HEK293 (cell line): ENCODE results near the gene DNAJC4.

ENCODE experiments used
- ATF2 ChIP-seq: fragments of 450-650 bp; formaldehyde crosslinking; IDR thresholded peaks from 2 replicates; pipeline ENCODE4 v1.5.1; 2016; ENCODE audit warnings: missing biosample characterization, missing genetic modification characterization, low read depth
- FEZF1 ChIP-seq: fragments of 450-650 bp; formaldehyde crosslinking; IDR thresholded peaks from 2 replicates; pipeline ENCODE4 v1.5.1; 2016; ENCODE audit warnings: missing biosample characterization, missing genetic modification characterization
- GLI4 ChIP-seq: fragments of 450-650 bp; formaldehyde crosslinking; IDR thresholded peaks from 2 replicates; pipeline ENCODE4 v1.5.1; 2016; ENCODE audit warnings: missing biosample characterization, missing genetic modification characterization
- GLIS1 ChIP-seq: fragments of 450-650 bp; formaldehyde crosslinking; IDR thresholded peaks from 2 replicates; pipeline ENCODE4 v1.5.1; 2016; ENCODE audit warnings: missing biosample characterization, missing genetic modification characterization
- GLIS2 ChIP-seq: fragments of 450-650 bp; formaldehyde crosslinking; IDR thresholded peaks from 2 replicates; pipeline ENCODE4 v1.5.1; 2016; ENCODE audit warnings: missing biosample characterization, missing genetic modification characterization
- KLF10 ChIP-seq: fragments of 450-650 bp; IDR thresholded peaks from 2 replicates; pipeline ENCODE4 v1.5.1; 2018; ENCODE audit warnings: missing biosample characterization, mild to moderate bottlenecking, missing genetic modification characterization
- KLF9 ChIP-seq: fragments of 450-650 bp; formaldehyde crosslinking; IDR thresholded peaks from 2 replicates; pipeline ENCODE4 v1.5.1; 2016; ENCODE audit warnings: missing biosample characterization, missing genetic modification characterization, low read depth
- MYNN ChIP-seq: fragments of 450-650 bp; formaldehyde crosslinking; IDR thresholded peaks from 2 replicates; pipeline ENCODE4 v1.5.1; 2016; ENCODE audit warnings: missing biosample characterization, missing genetic modification characterization, borderline replicate concordance
- OVOL3 ChIP-seq: fragments of 450-650 bp; formaldehyde crosslinking; IDR thresholded peaks from 2 replicates; pipeline ENCODE4 v1.5.1; 2016; ENCODE audit warnings: missing biosample characterization, missing genetic modification characterization
- PBX3 ChIP-seq: sonication (generic); formaldehyde crosslinking; IDR thresholded peaks from 2 replicates; pipeline ENCODE4 v1.8.1; 2022; ENCODE audit warnings: mild to moderate bottlenecking, moderate library complexity, missing genetic modification reagents
- PRDM1 ChIP-seq: fragments of 450-650 bp; formaldehyde crosslinking; IDR thresholded peaks from 2 replicates; pipeline ENCODE4; 2016; ENCODE audit warnings: missing biosample characterization, missing genetic modification characterization
- PRDM10 ChIP-seq: fragments of 450-650 bp; formaldehyde crosslinking; IDR thresholded peaks from 2 replicates; pipeline ENCODE4 v1.5.1; 2016; ENCODE audit warnings: missing biosample characterization, missing genetic modification characterization
- SALL2 ChIP-seq: fragments of 450-650 bp; formaldehyde crosslinking; IDR thresholded peaks from 2 replicates; pipeline ENCODE4 v1.5.0; 2017; ENCODE audit warnings: missing biosample characterization, mild to moderate bottlenecking, missing genetic modification characterization, borderline replicate concordance
- SCRT2 ChIP-seq: fragments of 450-650 bp; formaldehyde crosslinking; IDR thresholded peaks from 2 replicates; pipeline ENCODE4 v1.5.1; 2016; ENCODE audit warnings: missing biosample characterization, missing genetic modification characterization
- SP2 ChIP-seq: fragments of 450-650 bp; formaldehyde crosslinking; IDR thresholded peaks from 2 replicates; pipeline ENCODE4 v1.5.1; 2016; ENCODE audit warnings: missing biosample characterization, missing genetic modification characterization
- ZBTB6 ChIP-seq: fragments of 450-650 bp; formaldehyde crosslinking; IDR thresholded peaks from 2 replicates; pipeline ENCODE4 v1.5.1; 2017; ENCODE audit warnings: missing biosample characterization, missing genetic modification characterization
- ZEB2 ChIP-seq: fragments of 450-650 bp; formaldehyde crosslinking; IDR thresholded peaks from 2 replicates; pipeline ENCODE4 v1.5.1; 2016; ENCODE audit warnings: missing biosample characterization, missing genetic modification characterization
- ZFHX2 ChIP-seq: fragments of 450-650 bp; formaldehyde crosslinking; conservative IDR thresholded peaks from 2 replicates; pipeline ENCODE4 v1.5.1; 2016; ENCODE audit warnings: missing biosample characterization, missing genetic modification characterization
- ZNF146 ChIP-seq: fragments of 450-650 bp; formaldehyde crosslinking; IDR thresholded peaks from 2 replicates; pipeline ENCODE4 v1.5.1; 2016; ENCODE audit warnings: missing biosample characterization, missing genetic modification characterization
- ZNF266 ChIP-seq: fragments of 450-650 bp; formaldehyde crosslinking; IDR thresholded peaks from 2 replicates; pipeline ENCODE4 v1.5.1; 2016; ENCODE audit warnings: missing biosample characterization, missing genetic modification characterization, low read depth
- ZNF292 ChIP-seq: fragments of 450-650 bp; formaldehyde crosslinking; IDR thresholded peaks from 2 replicates; pipeline ENCODE4 v1.5.1; 2016; ENCODE audit warnings: low read depth, missing biosample characterization, missing genetic modification characterization, borderline replicate concordance
- ZNF341 ChIP-seq: fragments of 450-650 bp; formaldehyde crosslinking; IDR thresholded peaks from 2 replicates; pipeline ENCODE4; 2016; ENCODE audit warnings: low read depth, missing biosample characterization, missing genetic modification characterization
- ZNF426 ChIP-seq: fragments of 450-650 bp; formaldehyde crosslinking; IDR thresholded peaks from 2 replicates; pipeline ENCODE4 v1.5.1; 2017; ENCODE audit warnings: missing biosample characterization, missing genetic modification characterization, mild to moderate bottlenecking, inconsistent platforms, moderate library complexity
- ZNF473 ChIP-seq: fragments of 450-650 bp; formaldehyde crosslinking; IDR thresholded peaks from 2 replicates; pipeline ENCODE4 v1.5.1; 2017; ENCODE audit warnings: missing biosample characterization, missing genetic modification characterization
- ZNF48 ChIP-seq: fragments of 450-650 bp; formaldehyde crosslinking; IDR thresholded peaks from 2 replicates; pipeline ENCODE4 v1.5.1; 2016; ENCODE audit warnings: missing biosample characterization, missing genetic modification characterization
- ZNF501 ChIP-seq: fragments of 450-650 bp; formaldehyde crosslinking; IDR thresholded peaks from 2 replicates; pipeline ENCODE4 v1.5.1; 2016; ENCODE audit warnings: missing biosample characterization, missing genetic modification characterization
- ZNF549 ChIP-seq: fragments of 450-650 bp; IDR thresholded peaks from 2 replicates; pipeline ENCODE4 v1.5.1; 2018; ENCODE audit warnings: missing biosample characterization, missing genetic modification characterization, mild to moderate bottlenecking, inconsistent platforms, moderate library complexity
- ZNF561 ChIP-seq: fragments of 450-650 bp; IDR thresholded peaks from 2 replicates; pipeline ENCODE4 v1.5.1; 2018; ENCODE audit warnings: missing biosample characterization, missing genetic modification characterization, borderline replicate concordance
- ZNF580 ChIP-seq: fragments of 450-650 bp; formaldehyde crosslinking; IDR thresholded peaks from 2 replicates; pipeline ENCODE4 v1.5.1; 2016; ENCODE audit warnings: missing biosample characterization, missing genetic modification characterization
- ZNF585B ChIP-seq: fragments of 450-650 bp; formaldehyde crosslinking; IDR thresholded peaks from 2 replicates; pipeline ENCODE4 v1.5.1; 2016; ENCODE audit warnings: missing biosample characterization, missing genetic modification characterization
- ZNF596 ChIP-seq: fragments of 450-650 bp; IDR thresholded peaks from 2 replicates; pipeline ENCODE4 v1.5.0; 2018; ENCODE audit warnings: missing biosample characterization, mild to moderate bottlenecking, missing genetic modification characterization, moderate library complexity
- ZNF624 ChIP-seq: fragments of 450-650 bp; formaldehyde crosslinking; IDR thresholded peaks from 2 replicates; pipeline ENCODE4 v1.5.1; 2017; ENCODE audit warnings: missing biosample characterization, missing genetic modification characterization
- ZNF645 ChIP-seq: fragments of 450-650 bp; formaldehyde crosslinking; IDR thresholded peaks from 2 replicates; pipeline ENCODE4; 2016; ENCODE audit warnings: missing biosample characterization, missing genetic modification characterization

The DNAJC4 gene

GRCh38 chr11:64234647-64235379 is 4.5 kb downstream of the DNAJC4 start (continued):
- no peak for TF ChIP-seq ZNF645 (tag by site-specific recombination)
- TF ChIP-seq ZNF266 = no peak
- TF ChIP-seq KLF9 (tag by site-specific recombination) = peak; percentile 45
- TF ChIP-seq GLI4 (tag by site-specific recombination) = no peak
- no peak for TF ChIP-seq PBX3
- TF ChIP-seq PRDM10 (tag by site-specific recombination) = no peak
- peak; percentile 68 for TF ChIP-seq GLIS2 (tag by site-specific recombination)
- TF ChIP-seq ZBTB6 (tag by site-specific recombination) = no peak
- no peak for TF ChIP-seq MYNN (tag by site-specific recombination)
- no peak for TF ChIP-seq ZNF146 (tag by site-specific recombination)
- peak; percentile 93 for TF ChIP-seq SCRT2 (tag by site-specific recombination)
- TF ChIP-seq OVOL3 (tag by site-specific recombination) = no peak
- TF ChIP-seq SP2 = 0 out of 2 replicates have a peak, but pooled peaks have one; percentile 17
- TF ChIP-seq KLF10 (tag by site-specific recombination) = peak; percentile 73; the same call in 1 of the 2 replicates
- peak; percentile 21; the same call in 1 of the 2 replicates for TF ChIP-seq GLIS1 (tag by site-specific recombination)
- TF ChIP-seq ZNF624 (tag by site-specific recombination) = no peak
- TF ChIP-seq ZNF48 (tag by site-specific recombination) = no peak
- TF ChIP-seq ZNF585B (tag by site-specific recombination) = no peak
- TF ChIP-seq FEZF1 = no peak
- no peak for TF ChIP-seq ZNF426 (tag by site-specific recombination)
- TF ChIP-seq ZNF473 (tag by site-specific recombination) = no peak
- TF ChIP-seq ZNF561 (tag by site-specific recombination) = no peak
- no peak for TF ChIP-seq SALL2 (tag by site-specific recombination)
- TF ChIP-seq ZEB2 (tag by site-specific recombination) = no peak
- TF ChIP-seq ZNF580 = no peak
- no peak for TF ChIP-seq ZNF341 (tag by site-specific recombination)
- TF ChIP-seq ZNF501 (tag by site-specific recombination) = no peak
- TF ChIP-seq ZNF292 (tag by site-specific recombination) = no peak
- TF ChIP-seq ZFHX2 = peak; percentile 60
- no peak for TF ChIP-seq ATF2 (tag by site-specific recombination)
- no peak for TF ChIP-seq ZNF549 (tag by site-specific recombination)
- no peak for TF ChIP-seq ZNF596 (tag by site-specific recombination)
- TF ChIP-seq PRDM1 (tag by site-specific recombination) = no peak
